Endothelial cell of umbilical vein (primary cell): Measurements from ENCODE around the gene ANO6. TPM values are rescaled to one million over a fixed set of nuclear protein-coding genes. Genes with fewer than 3 reads are reported as not detected.

Experiments used
- BruUV-seq: library from RNA; stranded (reverse); fragments of 400-500 nt; replicated peaks from 2 replicates; lab custom pipeline; 2021; lab: Mats Ljungman, UMichigan
- CTCF ChIA-PET: fragments of 300-600, 350-600 bp; sonication (Branson Sonifier 250); formaldehyde crosslinking; loops from one replicate; lab custom pipeline; 2021; ENCODE audit warnings: antibody characterized with exemption, inconsistent platforms; lab: Charles Lee
- POLR2A ChIA-PET: fragments of 300-600, 350-600 bp; sonication (Branson Sonifier 250); formaldehyde crosslinking; loops from one replicate; lab custom pipeline; 2021; ENCODE audit warnings: antibody characterized with exemption, inconsistent platforms; lab: Charles Lee
- DNase-seq: peaks from one replicate; pipeline ENCODE4 v3.0.0-alpha.2; 2011; ENCODE audit warnings: low read depth, low spot score
- FAIRE-seq: peaks from 2 replicates; lab custom pipeline; 2011; peaks lifted over from hg19 to GRCh38; lab: Jason Lieb, UNC
- H2AFZ ChIP-seq: 2 replicates; pipeline ENCODE4 v1.6.0; 2012; ENCODE audit warnings: low read depth, low read length, control low read depth, inconsistent platforms
- H3K27ac ChIP-seq: 2 replicates; pipeline ENCODE4 v1.5.1; 2011; ENCODE audit warnings: low read depth, mild to moderate bottlenecking, control low read depth, low read length, moderate library complexity; ENCODE audit not compliant: insufficient read depth
- H3K27me3 ChIP-seq, 2 experiments: 2 replicates each; pipeline versions ENCODE4 v1.6.0 to v1.6.1; 2011; ENCODE audit warnings: low read length in 2 of 2, mixed read lengths in 1 of 2; ENCODE audit not compliant: control insufficient read depth in 2 of 2, insufficient read depth in 2 of 2
- H3K36me3 ChIP-seq, 2 experiments: 2 replicates in 1 of 2; 3 replicates in 1 of 2; pipeline ENCODE4 v1.5.1; 2011; ENCODE audit warnings: low read length in 2 of 2, mild to moderate bottlenecking in 1 of 2, moderate library complexity in 1 of 2; ENCODE audit not compliant: control insufficient read depth in 2 of 2, insufficient read depth in 2 of 2; ENCODE audit errors: extremely low read depth in 1 of 2
- H3K4me1 ChIP-seq: 3 replicates; pipeline ENCODE4 v1.5.1; 2011; ENCODE audit warnings: mild to moderate bottlenecking, low read length; ENCODE audit not compliant: control insufficient read depth, insufficient read depth; ENCODE audit errors: extremely low read depth
- H3K4me2 ChIP-seq: 2 replicates; pipeline ENCODE4 v1.6.1; 2011; ENCODE audit warnings: low read length, control low read depth, mixed read lengths; ENCODE audit not compliant: insufficient read depth
- H3K4me3 ChIP-seq, 3 experiments: fragments of 200-600 bp in 1 of 3; sonication (generic), shearing (Covaris generic) in 1 of 3; replicated peaks in 1 of 3; 2 replicates each; pipeline ENCODE4 v1.5.1; 2011 to 2016; ENCODE audit warnings: control low read depth in 3 of 3, low read length in 3 of 3, mild to moderate bottlenecking in 2 of 3, inconsistent platforms in 1 of 3, low read depth in 1 of 3, moderate library complexity in 1 of 3; ENCODE audit not compliant: insufficient read depth in 1 of 3
- H3K79me2 ChIP-seq: 2 replicates; pipeline ENCODE4 v1.6.0; 2012; ENCODE audit warnings: low read length, inconsistent platforms; ENCODE audit not compliant: control insufficient read depth, insufficient read depth
- H3K9ac ChIP-seq: replicated peaks from 2 replicates; pipeline ENCODE3; 2011; ENCODE audit warnings: low read length, control low read depth; ENCODE audit not compliant: insufficient read depth; ENCODE audit errors: extremely low read depth
- H3K9me1 ChIP-seq: replicated peaks from 3 replicates; pipeline ENCODE4 v1.6.0; 2011; ENCODE audit warnings: mild to moderate bottlenecking, low read length; ENCODE audit not compliant: control insufficient read depth, insufficient read depth; ENCODE audit errors: extremely low read depth
- H3K9me3 ChIP-seq: replicated peaks from 2 replicates; pipeline ENCODE4 v1.5.1; 2012; ENCODE audit warnings: low read length, inconsistent platforms; ENCODE audit not compliant: control insufficient read depth, insufficient read depth
- H4K20me1 ChIP-seq: replicated peaks from 2 replicates; pipeline ENCODE3; 2011; ENCODE audit warnings: mild to moderate bottlenecking, low read length; ENCODE audit not compliant: control insufficient read depth, insufficient read depth; ENCODE audit errors: extremely low read depth
- EZH2 ChIP-seq: IDR thresholded peaks from 2 replicates; pipeline ENCODE4 v1.6.1; 2012; ENCODE audit warnings: borderline replicate concordance, low read depth, mild to moderate bottlenecking, moderate library complexity, low read length, inconsistent platforms; ENCODE audit not compliant: severe bottlenecking
- FOS ChIP-seq: IDR thresholded peaks from 2 replicates; pipeline ENCODE4 v1.6.1; 2011; ENCODE audit warnings: mild to moderate bottlenecking, low read length, moderate library complexity, borderline replicate concordance; ENCODE audit not compliant: insufficient read depth
- GATA2 ChIP-seq: IDR thresholded peaks from 2 replicates; pipeline ENCODE4 v1.7.0; 2011; ENCODE audit warnings: low read depth, mild to moderate bottlenecking, moderate library complexity, mixed read lengths, low read length; ENCODE audit not compliant: insufficient read length, insufficient read depth
- JUN ChIP-seq: IDR thresholded peaks from 2 replicates; pipeline ENCODE4 v1.6.1; 2011; ENCODE audit warnings: borderline replicate concordance, low read depth; ENCODE audit not compliant: insufficient read length, insufficient read depth
- MAX ChIP-seq: IDR thresholded peaks from 2 replicates; pipeline ENCODE4 v1.6.1; 2011; ENCODE audit not compliant: insufficient read depth, insufficient read length
- MYC ChIP-seq: IDR thresholded peaks from one replicate; pipeline ENCODE4 v1.6.1; 2011; ENCODE audit warnings: mild to moderate bottlenecking, low read depth, low read length
- POLR2A ChIP-seq: IDR thresholded peaks from 2 replicates; pipeline ENCODE4 v1.6.1; 2012; ENCODE audit warnings: low read depth, mild to moderate bottlenecking, control low read depth, low read length
- POLR2AphosphoS5 ChIP-seq: IDR thresholded peaks from 2 replicates; pipeline ENCODE4 v1.6.1; 2012; ENCODE audit warnings: low read depth, mild to moderate bottlenecking, control low read depth, low read length, moderate library complexity; ENCODE audit not compliant: insufficient read depth
- dilution Hi-C: fragments of 300-500 bp; cut with MboI; formaldehyde crosslinking; loops from one replicate; pipeline ENCODE4 v1.15.0; 2019; ENCODE audit warnings: low sequenced_read_pairs; ENCODE audit not compliant: extremely low pct_ligation_motif_present
- intact Hi-C: fragments of 100-400 bp; cut with micrococcal nuclease; formaldehyde crosslinking; loops from one replicate; pipeline ENCODE4 v1.10.0; 2022
- polyA plus RNA-seq, 4 experiments: library from polyadenylated mRNA; depleted of rRNA in 3 of 4; stranded (reverse) in 3 of 4; unstranded in 1 of 4; fragments of >200 nt; gene quantifications; 2 replicates each; pipeline versions ENCODE4 v1.2.1 to v1.2.3, GENCODE V29; 2011 to 2012; ENCODE audit warnings: missing spikeins in 1 of 4
- total RNA-seq: library from RNA; stranded (reverse); gene quantifications from 2 replicates; pipeline ENCODE4 v1.2.3, GENCODE V29; 2021
- TF ChIP-seq, protein P1 (sequence below), 2 donors: IDR thresholded peaks; 1 replicate in 1 of 2; 2 replicates in 1 of 2; pipeline ENCODE4 v1.5.1; 2011; ENCODE audit warnings: low read length in 2 of 2, mild to moderate bottlenecking in 2 of 2, moderate library complexity in 2 of 2, control low read depth in 1 of 2, inconsistent platforms in 1 of 2, low read depth in 1 of 2; ENCODE audit not compliant: insufficient read depth in 1 of 2; ENCODE audit errors: extremely low read depth in 1 of 2

ANO6 gene
- total and polyA plus RNA-seq, 2 donors (not counting 3 experiments of a cell fraction or from before 2014, with no cell fraction given) = 21.3 to 67.6 TPM

- BruUV-seq = no TSS peak
- H3K4me3 ChIP-seq = no peak overlapping the region
- peaks cover 27% of the 10 kb centered on the region for H3K79me2 ChIP-seq
- FAIRE-seq (no peak), DNase-seq (no peak)
- no peak overlapping the region for H3K9ac ChIP-seq
- no peaks in the 10 kb centered on the region for H3K27me3 ChIP-seq
- no peaks in the 10 kb centered on the region for H3K9me1 ChIP-seq
- H3K4me1 ChIP-seq = peaks cover 25% of the 10 kb centered on the region
- intact Hi-C loops (no loop called here), dilution Hi-C loops (no loop called here)
- H3K36me3 ChIP-seq = no peaks in the 10 kb centered on the region
- no peaks in the 10 kb centered on the region for H3K9me3 ChIP-seq
- CTCF ChIA-PET = interaction anchor here (1.5 kb wide), 1 partner anchor 42 kb away, joined by 3 read pairs; the partner anchor contains the start of gene ANO6
- no peak overlapping the region for H3K27ac ChIP-seq
- no peak overlapping the region for H2AFZ ChIP-seq
- H4K20me1 ChIP-seq = no peaks in the 10 kb centered on the region
- TF ChIP-seq GATA2 (no peak), FOS (no peak), POLR2A (no peak), MAX (no peak), EZH2 (no peak), MYC (no peak), JUN (no peak), POLR2AphosphoS5 (no peak)
- TF ChIP-seq, protein P1, sequence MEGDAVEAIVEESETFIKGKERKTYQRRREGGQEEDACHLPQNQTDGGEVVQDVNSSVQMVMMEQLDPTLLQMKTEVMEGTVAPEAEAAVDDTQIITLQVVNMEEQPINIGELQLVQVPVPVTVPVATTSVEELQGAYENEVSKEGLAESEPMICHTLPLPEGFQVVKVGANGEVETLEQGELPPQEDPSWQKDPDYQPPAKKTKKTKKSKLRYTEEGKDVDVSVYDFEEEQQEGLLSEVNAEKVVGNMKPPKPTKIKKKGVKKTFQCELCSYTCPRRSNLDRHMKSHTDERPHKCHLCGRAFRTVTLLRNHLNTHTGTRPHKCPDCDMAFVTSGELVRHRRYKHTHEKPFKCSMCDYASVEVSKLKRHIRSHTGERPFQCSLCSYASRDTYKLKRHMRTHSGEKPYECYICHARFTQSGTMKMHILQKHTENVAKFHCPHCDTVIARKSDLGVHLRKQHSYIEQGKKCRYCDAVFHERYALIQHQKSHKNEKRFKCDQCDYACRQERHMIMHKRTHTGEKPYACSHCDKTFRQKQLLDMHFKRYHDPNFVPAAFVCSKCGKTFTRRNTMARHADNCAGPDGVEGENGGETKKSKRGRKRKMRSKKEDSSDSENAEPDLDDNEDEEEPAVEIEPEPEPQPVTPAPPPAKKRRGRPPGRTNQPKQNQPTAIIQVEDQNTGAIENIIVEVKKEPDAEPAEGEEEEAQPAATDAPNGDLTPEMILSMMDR (IDR thresholded peaks at IDR 0.05; ENCODE audit: extremely low read depth in 1 of 2, insufficient read depth in 1 of 2, low read depth in 1 of 2, low read length in 2 of 2) = no peak
- no peak overlapping the region for H3K4me2 ChIP-seq
- POLR2A ChIA-PET = no interaction called here
Measured at GRCh38 chr12:45257185-45257930, 41.5 kb downstream of the ANO6 start.
